Measurements from ENCODE around the gene LRRC9. TPM values are rescaled to one million over a fixed set of nuclear protein-coding genes. Genes with fewer than 3 reads are reported as not detected.

LRRC9 gene
- polyA plus RNA-seq, 3 donors: 1.9 to 2.3 (median 1.9) TPM

GRCh38 chr14:60101786-60102185, 181.8 kb downstream of the LRRC9 start:
- no peak for DNase-seq (ENCODE audit: low read depth in 3 of 3, low spot score in 2 of 3)

- no peak for DNase-seq (ENCODE audit: low read depth in 3 of 3, low spot score in 2 of 3)
Measured at GRCh38 chr14:60102389-60102788, 182.4 kb downstream of the LRRC9 start.

GRCh38 chr14:60106339-60106738, 186.4 kb downstream of the LRRC9 start:
- DNase-seq (ENCODE audit: low read depth in 3 of 3, low spot score in 2 of 3): no peak

GRCh38 chr14:60107477-60107876, 187.5 kb downstream of the LRRC9 start:
- no peak for DNase-seq (ENCODE audit: low read depth in 3 of 3, low spot score in 2 of 3)

GRCh38 chr14:60111732-60112131, 191.8 kb downstream of the LRRC9 start:
- DNase-seq (ENCODE audit: low read depth in 3 of 3, low spot score in 2 of 3): no peak

Other genes with a start within 250 kb of the LRRC9 start
- gene RTN1, start 49.4 kb upstream of the LRRC9 start, polyA plus RNA-seq (ENCODE audit: insufficient read length in 3 of 3): 1 to 10 TPM; 3.0 to 3.6 (median 3.6) TPM
- 100 to 1,000 TPM in 1 of 3 donors, 10 to 100 TPM in 2; 84.4 to 113 (median 91.1) TPM for gene PCNX4, start 171.8 kb downstream of the LRRC9 start, polyA plus RNA-seq (ENCODE audit: insufficient read length in 3 of 3)
- gene DHRS7, start 245.3 kb downstream of the LRRC9 start, polyA plus RNA-seq (ENCODE audit: insufficient read length in 3 of 3): 100 to 1,000 TPM in 1 of 3 donors, 10 to 100 TPM in 2; 65.9 to 103 (median 86.2) TPM